Embryonic facial prominence (tissue), 1 donor: Measurements from ENCODE around the gene PACS2.
"Not testable (repeated sequence)": the region's sequence is repeated elsewhere in the genome, so short reads cannot be mapped to it uniquely, and the experiment has no call there.

Experiments used
- DNase-seq: peaks from one replicate; pipeline ENCODE4 v3.0.0-alpha.2; 2016; ENCODE audit errors: extremely low spot score

The PACS2 gene

DNA sequence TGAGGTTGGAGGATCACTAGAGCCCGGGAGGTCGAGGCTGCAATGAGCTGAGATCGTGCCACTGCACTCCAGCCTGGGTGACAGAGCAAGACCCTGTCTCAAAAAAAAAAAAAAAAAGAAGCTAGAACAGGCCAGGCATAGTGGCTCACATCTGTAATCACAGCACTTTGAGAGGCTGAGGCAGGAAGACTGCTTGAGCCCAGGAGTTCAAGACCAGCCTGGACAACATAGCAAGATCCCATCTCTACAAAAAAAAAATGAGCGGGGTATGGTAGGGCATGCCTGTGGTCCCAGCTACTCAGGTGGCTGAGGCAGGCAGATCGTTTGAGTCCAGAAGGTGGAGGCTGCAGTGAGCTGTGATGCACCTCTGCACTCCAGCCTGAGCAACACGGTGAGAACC is 25.6 kb upstream of the PACS2 start:
- DNase-seq: not testable (repeated sequence)

DNA sequence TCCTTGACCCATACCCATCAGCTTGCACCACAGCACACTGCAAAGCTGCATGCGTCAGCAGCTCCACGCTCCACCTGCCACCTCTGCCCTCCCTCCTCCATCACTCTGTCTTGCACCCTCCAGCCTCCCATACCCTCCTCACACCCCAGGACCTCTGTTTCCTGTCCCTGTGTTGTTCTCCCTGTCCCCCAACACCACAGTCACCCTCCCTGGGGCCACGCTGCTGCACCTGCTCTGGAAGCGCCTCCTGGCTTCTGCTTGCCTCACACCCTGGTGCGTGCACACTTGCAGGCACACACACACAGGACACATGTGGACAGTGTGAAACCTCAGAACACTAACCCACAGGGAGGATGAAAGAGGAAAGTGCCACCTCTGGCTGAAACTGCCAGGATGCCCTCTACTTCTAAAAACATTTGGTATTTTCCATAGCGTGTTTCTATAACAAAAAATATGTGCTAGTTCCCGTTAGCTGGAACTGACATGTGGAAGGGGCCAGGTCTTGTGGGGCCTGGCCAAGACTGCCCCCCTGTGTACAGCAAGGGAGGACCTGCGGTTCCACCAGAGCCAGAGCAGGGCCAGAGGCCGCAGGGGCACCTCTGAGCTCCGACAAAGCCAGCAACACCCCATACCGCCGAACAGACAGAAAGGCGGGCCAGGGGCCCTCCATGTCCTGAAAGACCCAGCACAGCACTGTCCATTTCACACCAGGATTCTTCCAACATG is 23.8 kb upstream of the PACS2 start:
- no peak for DNase-seq

DNA sequence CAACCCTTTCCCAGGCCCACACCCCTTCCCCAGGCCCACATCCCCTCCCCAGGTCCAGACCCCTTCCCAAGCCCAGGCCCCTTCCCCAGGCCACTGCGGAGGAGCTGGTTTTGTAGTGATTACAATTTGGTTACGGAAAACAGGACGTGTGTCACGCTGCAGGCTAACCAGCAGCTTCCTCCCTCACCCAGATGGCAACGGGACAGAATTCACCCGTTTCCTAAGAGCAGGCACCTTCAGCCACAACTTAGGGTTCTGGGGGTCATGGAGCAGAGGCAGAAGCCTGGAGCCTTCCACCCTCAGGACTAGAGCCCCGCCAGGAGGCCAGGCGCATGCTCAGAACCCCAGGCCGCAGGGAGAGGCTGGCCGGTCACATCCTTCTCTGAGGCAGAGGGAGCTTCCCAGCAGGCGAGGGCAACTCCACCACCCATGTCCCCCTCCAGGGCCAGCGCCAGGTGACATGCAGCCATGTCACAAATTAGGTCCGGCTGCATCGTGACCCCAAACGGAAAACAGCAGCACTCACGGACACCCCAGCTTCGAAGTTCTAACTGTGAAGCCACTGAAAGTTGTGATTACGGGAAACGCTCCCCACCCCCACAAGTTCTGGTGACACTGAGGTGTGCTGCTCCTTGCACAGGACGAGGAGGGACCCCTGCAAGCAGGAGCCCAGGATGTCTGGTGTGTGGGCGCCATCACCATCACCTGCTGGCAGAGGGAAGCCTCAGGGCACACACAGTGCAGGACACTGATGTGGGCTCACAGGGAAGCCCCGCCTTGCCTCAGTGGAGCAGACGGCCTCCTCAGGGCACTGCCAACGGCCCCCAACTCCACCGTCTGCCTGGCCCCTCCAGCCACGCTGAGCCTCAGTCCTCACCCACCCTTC is 21.5 kb upstream of the PACS2 start:
- no peak for DNase-seq

DNA sequence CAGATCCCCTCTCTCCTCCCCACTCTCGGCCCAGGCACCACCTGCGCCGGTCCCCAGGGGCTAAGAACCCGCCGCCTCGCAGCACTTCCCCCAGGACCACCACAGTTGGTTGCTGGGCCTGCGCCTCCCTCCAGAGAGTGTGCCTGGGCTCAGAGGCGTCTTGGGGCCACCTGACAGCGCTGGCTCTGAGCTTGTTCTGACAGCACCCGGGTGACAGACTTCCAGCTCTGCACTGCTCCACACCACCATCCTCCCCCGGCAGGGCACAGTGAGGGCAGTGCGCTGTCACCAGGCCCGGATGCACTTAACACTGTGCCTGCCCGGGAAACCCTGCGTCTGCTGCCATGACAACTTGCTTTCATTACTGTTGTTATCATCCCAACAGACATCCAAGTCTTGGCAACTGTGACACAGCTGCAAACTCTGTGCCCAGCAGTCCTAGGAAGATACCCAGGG is 20.4 kb upstream of the PACS2 start:
- DNase-seq: no peak

DNA sequence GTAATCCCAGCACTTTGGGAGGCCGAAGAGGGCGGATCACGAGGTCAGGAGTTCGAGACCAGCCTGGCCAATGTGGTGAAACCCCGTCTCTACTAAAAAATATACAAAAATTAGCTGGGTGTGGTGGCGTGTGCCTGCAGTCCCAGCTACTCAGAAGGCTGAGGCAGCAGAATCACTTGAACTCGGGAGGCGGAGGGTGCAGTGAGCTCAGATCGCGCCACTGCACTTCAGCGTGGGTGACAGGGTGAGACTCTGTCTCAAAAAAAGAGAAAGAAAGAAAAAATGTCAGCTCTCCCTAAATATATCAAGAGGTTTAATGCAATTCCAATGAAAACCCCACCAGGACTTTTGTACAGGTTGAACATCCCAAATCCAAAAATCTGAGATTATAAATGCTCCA is 17.2 kb upstream of the PACS2 start:
- not testable (repeated sequence) for DNase-seq

DNA sequence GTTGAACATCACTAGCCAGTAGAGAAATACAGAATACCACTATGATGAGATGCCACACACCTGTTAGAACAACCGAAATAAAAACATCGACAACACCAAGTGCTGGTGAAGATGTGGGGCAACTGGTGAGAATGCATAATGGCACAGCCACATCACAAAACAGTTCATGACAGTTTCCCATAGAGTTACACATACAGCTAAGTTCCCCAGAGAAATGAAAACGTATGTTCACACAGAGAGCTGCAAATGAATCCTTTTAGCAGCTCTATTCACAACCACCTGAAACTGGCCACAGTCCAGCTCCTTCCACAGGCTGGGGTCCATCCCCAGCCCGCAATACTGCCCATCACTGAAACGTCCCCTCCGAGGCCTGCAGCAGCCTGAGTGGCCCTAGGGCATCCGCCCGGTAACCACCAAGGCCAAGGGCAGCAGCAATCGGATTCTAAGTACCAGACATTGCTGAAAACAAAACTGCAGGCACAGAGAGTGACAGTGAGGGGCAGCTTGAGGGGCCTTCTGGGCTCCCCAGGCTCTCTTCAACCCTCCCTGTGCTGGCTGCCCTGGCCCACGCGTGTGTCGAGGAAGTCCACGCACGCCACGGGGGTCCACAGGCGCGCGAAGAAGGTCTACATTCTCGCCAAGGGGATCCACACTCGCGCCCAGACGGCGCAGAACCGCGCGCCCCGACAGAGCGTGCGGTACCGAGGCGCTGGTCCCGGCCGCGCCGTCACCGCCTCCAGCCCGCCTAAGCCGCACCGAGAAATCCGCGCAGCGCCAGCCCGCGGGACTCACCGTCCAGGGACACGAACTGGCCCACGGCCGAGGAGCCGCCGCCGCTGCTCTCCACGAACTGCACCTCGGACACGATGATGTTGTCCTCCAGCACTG is 14.7 kb upstream of the PACS2 start:
- DNase-seq: no peak

DNA sequence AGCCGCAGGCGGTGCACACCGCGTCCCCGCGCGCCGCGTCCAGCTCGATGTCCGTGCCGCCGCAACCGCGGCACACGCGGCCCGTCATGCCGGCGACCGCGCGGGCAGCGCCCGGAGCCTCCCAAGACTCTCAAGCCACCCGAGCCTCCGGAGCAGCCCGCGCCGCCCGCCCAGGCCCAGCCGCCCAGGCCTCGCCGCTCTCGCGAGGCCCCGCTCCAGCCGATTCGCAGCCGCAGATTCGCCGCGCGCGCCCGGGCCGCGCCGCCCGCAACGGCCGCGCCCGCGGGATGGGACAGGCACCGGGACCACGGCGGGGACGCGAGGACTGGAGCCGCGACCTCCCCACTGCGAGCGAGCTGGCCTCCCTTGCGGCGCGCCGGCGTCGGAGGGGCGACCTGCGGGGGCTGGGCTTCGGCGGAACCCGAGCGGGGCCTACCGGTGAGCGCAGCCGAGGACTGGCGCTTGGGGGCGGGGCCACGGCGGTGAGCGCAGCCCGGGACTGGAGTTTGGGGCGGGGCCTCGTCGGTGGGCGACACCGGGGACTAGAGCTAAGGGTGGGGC is 13.9 kb upstream of the PACS2 start, which contains the start of gene BRF1:
BRF1 (minus strand) TSS at position 460 of the 561 bp plus-strand sequence; CDS start at position 88, 372 bp downstream.
- DNase-seq: peak; percentile 87

DNA sequence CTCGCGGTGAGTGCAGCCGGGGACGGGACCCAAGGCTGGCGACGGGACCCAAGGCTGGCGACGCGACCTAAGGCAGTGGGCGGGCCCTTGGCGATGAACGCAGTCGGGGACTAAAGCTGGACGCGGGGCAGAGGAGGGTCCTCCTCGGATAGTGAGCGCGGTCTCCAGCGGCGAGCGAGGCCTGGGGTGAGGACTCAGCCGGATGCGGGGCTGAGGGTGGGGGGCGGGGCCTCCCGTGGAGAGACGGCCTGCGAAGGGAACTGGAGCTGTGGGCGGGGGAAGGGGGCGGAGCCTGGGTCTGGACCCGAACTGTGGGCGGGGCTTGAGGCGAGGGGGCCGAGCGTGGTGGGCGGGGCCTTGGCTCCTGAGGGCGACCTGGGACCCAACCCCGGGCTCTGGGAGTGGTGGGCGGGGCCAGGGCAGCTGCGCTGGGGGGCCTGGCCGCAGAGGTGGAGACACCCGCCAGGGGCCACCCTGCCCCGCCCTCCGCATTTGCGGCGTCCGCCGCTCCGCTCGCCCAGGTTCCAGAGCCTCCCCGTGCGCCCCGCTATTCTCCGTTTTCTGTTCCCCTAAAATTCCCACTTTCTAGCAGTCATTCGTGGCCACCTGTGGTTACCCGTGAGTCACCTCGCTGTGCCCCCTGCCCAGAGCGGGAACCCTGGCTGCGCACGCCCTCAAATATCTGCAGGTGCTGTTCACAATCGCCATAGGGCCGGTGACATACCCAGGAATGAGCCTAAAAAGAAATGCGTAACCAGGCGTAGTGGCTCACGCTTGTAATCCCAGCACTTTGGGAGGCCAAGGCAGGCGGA is 13.2 kb upstream of the PACS2 start:
- DNase-seq: peak; percentile 75

DNA sequence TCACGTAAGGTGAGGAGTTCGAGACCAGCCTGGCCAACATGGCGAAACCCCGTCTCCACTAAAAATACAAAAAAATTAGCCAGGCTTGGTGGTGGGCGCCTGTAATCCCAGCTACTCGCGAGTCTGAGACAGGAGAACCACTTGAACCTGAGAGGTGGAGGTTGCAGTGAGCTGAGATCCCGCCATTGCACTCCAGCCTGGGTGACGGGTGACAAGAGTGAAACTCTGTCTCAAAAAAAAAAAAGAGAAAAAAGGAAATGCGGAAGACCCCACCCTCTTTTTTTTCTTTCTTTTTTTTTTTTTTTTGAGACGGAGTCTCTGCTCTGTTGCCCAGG is 12.7 kb upstream of the PACS2 start:
- not testable (repeated sequence) for DNase-seq

DNA sequence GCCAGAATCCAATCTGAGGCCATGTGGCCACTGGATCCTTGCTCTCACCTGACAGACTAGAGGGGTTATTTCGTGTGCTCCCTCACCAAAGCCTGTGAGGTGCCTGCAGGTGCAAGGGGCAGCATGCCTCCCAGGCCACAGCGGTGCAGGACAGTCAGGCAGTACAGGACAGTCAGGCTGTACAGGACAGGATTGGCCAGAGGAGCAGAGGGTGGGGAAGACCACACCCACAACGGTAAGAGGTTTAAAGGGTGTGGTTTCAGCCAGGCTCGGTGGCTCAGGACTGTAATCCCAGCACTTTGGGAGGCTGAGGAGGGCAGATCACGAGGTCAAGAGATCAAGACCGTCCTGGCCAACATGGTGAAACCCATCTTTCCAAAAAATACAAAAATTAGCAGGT is 10.6 kb upstream of the PACS2 start:
- DNase-seq: no peak

DNA sequence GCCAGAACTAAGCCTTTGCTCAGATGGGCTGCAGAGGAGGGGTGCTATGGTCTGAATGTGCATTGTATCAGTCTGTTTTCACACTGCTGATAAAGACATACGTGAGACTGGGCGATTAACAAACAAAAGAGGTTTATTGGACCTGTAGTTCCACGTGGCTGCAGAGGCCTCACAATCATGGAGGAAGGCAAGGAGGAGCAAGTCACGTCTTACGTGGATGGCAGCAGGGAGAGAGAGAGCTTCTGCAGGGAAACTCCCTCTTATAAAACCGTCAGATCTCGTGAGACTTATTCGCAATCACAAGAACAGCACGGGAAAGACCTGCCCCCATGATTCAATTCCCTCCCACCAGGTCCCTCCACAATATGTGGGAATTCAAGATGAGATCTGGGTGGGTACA is 10.0 kb upstream of the PACS2 start:
- DNase-seq: no peak

DNA sequence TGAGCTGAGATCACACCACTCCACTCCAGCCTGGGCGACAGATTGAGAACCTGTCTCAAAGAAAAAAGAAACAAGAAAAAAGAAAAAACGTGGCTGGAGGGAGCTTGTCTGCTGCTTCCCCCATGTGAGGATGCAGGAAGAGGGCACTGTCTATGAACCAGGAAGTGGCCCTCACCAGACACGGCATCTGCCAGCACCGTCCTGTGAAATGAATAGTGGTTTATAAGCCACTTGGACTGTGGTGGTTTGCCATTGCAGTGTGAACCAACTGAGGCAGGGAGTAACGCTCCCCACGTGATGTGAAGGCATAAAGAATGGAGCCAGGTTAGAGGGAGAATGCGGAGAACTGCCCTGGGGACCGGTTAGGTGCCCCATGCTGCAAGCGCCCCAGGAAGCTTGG is 9.2 kb upstream of the PACS2 start:
- DNase-seq: no peak

DNA sequence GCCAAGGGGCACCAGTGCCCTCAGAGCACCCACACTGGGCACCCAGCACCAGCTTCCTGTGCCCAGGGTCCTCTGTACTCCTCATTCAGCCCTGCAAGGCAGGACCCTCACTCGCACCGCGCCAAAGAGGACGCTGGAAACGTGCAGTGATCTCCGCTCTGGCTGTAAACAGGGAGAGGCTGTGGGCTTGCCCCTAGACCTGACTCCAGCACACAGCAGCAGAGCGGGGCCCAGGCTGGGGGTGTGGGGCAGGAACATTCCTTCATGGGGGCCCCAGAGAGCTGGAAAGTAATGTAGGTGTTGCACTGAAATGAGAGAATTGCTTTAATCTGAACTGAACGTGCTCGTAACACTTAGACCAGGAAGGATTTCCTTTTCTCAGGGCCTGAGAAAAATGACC is 8.8 kb upstream of the PACS2 start:
- no peak for DNase-seq

DNA sequence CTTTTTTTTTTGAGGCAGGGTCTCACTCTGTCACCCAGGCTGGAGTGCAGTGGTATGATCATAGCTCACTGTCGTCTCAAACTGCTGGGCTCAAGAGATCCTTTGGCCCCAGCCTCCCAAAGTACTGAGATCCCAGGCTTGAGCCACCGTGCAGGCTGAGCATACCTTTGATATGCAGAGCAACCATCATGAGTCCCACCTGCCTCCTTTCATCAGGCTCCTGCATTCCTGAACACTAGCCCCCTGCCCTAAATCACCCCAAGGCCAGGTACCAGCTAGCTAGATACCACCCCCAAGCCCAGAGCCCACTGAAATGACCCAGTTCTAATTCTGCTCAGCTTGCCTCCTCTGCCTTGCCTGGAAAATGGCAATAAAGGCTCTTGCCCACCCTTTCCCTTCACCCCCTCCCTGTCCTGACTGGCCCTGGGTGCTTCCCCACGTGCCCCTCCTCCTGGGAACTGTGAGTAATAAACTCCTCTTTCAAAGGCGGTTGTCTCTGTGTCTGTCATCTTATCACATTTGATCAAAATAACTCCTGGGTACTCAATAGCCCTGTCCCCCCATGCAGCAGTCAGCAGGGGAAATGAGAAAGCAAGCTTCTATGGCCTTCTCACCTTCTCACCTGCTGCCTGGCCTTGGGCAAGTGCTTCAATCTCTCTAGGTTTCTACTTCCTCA is 7.4 kb upstream of the PACS2 start:
- DNase-seq: no peak

DNA sequence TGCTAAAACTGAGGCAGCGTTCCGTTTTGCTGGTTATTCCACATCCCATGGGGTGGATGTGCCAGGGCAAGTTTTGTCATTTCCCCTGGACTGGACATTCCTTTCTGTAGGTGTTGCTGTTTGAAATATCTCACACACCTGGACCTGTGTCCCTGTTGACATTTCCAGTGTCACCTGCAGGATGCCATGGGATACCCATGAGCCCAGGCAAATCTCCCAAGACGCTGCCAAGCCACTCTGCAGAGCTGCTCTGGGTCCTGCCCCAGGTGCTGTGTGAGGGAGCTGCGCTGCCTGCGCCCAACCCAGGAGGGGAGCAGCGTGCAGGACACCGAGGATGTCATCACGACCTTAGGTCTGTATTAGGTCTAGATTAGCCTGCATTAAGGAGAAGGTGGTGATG is 5.2 kb upstream of the PACS2 start:
- no peak for DNase-seq

DNA sequence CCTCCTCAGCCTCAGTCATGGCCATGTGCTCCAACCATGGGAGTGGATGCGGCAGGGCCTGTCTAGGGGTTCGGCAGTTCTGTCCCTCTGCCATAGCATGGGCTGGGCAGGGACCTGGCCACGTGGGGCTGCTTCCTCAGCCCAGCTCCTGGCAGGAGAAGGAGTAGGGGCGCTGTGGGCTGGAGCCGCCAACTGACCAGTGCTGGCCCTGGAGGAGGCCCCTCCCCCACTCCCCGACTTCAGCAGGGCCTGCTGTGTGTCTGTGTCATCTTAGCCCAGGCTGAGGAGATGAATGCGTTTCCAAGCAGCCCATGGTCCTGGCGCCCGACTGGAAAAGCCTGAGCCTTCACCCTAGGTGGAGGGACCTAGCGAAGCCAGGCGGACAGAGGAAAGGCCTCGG is 2.7 kb upstream of the PACS2 start:
- DNase-seq: no peak

DNA sequence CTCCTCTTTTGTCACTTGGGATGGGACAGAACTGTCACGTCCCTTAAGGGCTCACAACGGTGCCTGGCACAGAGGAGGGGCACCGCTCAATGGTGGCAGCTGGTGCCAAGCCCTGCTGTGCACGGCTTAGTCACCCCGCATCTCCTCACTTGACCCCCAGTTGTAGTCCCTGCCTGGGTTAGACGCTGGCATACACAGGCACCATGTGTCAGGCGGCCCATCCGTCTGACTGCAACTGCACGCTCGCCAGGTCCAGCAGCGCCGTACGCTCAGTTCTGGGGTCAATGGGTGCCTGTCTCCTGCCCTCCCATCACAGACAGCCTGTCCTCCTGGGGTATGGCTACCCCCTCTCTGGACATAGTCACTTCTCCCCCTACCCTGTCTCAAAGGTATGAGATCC is 1.6 kb upstream of the PACS2 start:
- DNase-seq: no peak

DNA sequence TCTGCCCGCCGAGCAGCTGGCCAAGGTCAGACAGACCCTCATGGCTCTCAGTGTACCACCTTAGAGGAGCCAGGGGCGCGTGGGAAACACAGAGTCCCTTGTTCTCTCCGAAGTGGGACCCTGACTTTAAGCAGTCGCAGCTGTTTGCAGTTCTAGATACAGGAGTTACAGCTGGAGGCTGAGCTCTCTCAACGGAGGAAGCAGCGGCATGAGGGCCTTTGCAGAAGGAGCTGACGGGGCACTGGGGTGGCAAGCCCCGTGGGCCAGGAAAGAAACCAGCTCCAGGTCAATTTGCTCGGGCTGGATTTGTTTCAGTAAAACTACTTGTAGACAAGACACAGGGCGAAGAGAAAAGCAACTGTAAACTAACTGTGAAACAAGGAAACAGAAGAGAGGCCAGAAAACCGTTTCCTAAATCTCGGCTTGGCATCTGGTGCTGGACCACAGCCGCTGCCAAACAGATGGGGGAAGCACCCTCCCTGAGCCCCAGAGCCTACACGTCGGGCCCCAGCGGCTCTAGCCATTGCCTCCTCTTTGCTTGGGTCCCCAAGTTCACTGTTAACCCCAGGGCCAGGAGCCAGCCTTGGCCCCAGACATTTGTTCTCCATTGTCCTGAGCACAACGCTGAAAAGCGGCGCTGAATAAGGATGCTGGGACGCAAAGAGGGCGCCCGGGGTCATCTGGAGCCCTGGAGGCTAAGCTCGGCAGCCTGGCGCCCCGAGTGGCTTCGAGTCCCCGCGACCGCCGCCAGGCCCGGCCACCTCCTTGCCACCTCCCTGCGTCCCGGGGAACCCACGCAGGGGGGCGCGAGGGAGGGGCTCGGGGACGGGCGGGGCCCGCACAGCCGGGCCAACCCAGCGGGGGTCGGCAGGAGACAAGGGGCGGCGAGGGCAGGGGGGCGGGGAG is 914 bp upstream of the PACS2 start:
- DNase-seq: no peak

DNA sequence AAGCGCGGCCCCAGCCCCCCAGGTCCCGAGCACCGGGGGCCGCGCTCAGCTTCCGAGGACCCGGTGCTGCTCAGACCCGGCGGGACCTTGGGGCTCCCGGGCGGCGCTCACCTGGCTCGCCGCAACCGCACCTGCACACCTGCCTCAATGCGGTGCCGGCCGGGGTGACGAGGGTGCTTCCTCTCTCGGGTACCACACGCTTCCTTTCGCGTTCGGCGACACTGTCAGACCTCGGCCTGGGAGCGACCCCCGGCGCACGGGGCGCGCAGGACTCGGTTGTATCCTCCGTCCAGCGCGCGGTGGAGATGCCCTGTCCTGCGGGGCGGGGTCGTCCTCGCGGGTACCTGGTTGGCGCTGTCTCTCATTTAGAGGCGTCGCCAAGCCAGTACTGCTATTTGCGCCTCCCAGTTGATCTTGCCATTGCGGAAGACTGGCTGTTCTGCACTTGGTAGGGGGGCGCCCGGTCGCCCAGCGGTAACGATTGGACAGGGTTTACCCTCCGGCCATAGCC is 718 bp downstream of the PACS2 start:
- DNase-seq: no peak
